ENCODE results near the gene CD48.
"Not testable (repeated sequence)": the region's sequence is repeated elsewhere in the genome, so short reads cannot be mapped to it uniquely, and the experiment has no call there.

CD48 gene

DNA sequence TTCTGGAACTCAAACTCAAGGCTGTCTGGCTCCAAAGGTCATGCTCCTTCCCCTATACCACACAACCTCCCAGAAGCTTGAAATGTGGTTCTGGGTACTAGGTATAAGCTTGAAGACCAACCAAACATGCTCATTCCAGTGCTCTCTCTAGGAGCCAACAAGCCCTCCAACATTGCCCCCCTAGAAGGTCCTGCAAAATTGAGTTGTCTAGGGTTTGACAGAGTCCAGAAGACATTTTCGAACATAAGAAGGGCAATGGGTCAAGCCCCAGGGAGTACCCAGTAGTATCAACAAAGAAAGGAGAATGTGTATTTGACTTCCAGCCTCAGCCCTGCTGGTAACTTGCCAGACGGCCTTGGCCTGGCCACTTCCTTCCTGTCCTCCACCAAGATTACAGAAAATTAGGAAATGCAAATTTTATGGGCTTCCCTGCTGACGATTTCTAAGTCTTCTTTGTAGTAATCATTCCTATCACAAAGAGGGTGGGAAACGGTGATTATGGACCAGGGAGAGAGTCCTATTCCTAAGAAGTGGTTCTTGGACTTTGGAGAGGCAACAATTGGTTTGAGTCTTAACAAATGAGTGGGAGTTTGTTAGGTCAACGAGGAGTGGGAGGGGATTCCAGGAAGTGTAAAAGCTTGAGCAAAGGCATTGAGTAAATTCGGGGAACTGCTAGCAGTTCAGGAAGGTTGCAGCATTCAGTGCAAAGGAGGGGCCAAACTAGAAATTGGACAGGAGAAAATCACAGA is 46.1 kb downstream of the CD48 start:
- Histone ChIP-seq H3K4me3 (no peak overlapping the region), H3K27ac (peak overlapping the region in 19 of 21 experiments; percentile 25 to 85 (median 63))

DNA sequence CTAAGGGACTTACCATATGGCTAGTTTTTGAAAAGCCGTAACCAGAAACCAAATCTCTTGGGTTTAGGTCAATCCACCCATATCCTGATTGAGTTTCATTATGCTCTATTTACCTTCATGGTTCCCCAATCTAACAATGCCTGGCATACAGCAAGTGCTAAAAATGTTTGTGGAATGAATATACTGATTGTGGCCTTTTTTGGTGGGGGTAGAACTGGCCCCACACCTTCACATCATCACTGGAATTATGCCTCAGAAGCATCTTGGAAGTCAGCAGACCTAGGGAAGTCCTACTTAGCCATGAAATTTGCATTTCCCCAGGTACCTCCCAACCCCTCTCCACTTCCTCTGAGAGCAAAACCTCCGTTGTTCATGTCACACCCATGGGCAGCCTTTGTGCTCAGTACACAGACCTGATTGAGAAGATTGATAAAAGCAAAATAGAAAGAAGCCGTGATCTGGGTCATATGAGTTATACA is 47.0 kb downstream of the CD48 start:
- H3K27ac ChIP-seq: peak overlapping the region in 13 of 21 experiments; percentile 7 to 85 (median 63)
- H3K4me3 ChIP-seq: no peak overlapping the region

- Histone ChIP-seq H3K4me3 (no peak overlapping the region), H3K27ac (peak overlapping the region in 2 of 21 experiments; percentile 7 to 10)
These were observed 48.7 kb downstream of the CD48 start for GRCh38 chr1:160662910-160663309.

DNA sequence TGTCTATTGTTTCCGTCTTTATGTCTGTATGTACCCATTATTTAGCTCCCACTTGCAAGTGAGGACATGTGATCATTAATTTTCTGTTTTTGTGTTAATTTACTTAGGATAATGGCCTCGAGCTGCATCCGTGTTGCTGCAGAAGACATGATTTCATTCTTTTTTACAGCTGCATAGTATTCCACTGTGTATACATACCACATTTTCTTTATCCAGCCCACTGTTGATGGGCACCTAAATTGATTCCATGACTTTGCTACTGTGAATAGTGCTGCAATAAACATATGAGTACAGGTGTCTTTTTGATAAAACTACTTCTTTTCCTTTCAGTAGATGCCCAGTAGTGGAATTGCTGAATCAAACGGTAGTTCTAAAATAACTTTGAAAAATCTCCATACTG is 52.1 kb downstream of the CD48 start:
- no peak overlapping the region for H3K27ac ChIP-seq
- H3K4me3 ChIP-seq: no peak overlapping the region

- H3K4me3 ChIP-seq: no peak overlapping the region
- no peak overlapping the region for H3K27ac ChIP-seq
These were observed 52.8 kb downstream of the CD48 start for GRCh38 chr1:160658814-160659193.

DNA sequence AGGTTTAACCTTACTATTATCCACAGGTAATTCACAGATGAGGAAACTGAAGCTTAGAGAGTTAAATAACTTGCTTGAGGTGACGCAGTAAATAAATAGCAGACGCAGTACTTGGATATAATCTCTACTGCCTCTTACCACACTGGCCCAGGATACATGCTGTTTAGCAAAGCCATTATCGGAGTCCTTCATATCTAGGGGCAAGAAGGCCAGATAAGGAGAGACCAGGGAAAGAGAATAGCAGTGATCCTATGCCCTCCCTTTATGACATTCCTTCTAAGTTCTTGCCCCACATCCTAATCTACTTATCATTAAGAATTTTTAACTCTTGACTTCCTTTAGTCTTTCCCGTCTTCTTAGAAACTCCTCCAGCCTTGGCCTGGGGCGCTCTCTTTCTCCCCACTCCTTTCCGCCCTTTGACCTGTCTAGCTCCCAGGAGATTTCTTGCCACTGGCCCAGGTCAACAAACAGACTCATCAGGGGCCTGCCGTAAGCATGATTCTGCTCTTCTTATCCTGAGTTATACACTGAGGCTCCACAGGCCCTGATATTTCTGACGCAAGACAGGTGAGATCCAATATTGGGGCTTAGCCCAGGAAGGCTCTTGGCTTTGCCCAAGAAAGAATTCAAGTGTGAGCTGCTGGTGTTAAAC is 53.3 kb downstream of the CD48 start:
- Histone ChIP-seq H3K4me3 (no peak overlapping the region), H3K27ac (peak overlapping the region in 1 of 21 experiments; percentile 16)

- peak overlapping the region in 2 of 21 experiments; percentile 18 to 44 for H3K27ac ChIP-seq
These were observed 54.3 kb downstream of the CD48 start for GRCh38 chr1:160657250-160657781.

GRCh38 chr1:160656737-160657136 is 54.9 kb downstream of the CD48 start:
- Histone ChIP-seq H3K27ac (peak overlapping the region in 1 of 21 experiments; percentile 18), H3K4me3 (no peak overlapping the region)

More at GRCh38 chr1:160657250-160657781, 54.3 kb downstream of the CD48 start:
- no peak overlapping the region for H3K4me3 ChIP-seq

DNA sequence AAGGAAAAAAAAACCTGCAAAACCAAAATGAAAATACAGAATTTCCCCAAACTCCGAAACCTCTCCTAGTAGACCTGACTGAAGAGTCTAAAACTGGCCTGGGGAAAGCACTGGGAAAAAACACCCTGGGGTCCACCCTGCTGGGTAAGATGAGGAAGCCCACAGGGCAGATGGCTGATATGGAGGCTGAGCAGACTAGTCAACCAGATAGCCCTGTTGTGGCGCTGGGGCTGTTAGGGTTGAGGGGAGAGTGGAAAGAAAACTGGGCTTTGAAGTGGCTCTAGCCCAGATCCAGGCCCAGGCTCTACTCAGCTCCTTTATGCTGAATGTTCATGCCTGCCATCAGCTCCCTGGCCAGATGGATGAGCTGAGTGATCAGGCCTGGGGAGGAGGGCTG is 58.0 kb downstream of the CD48 start:
- H3K4me3 ChIP-seq: no peak overlapping the region
- no peak overlapping the region for H3K27ac ChIP-seq

DNA sequence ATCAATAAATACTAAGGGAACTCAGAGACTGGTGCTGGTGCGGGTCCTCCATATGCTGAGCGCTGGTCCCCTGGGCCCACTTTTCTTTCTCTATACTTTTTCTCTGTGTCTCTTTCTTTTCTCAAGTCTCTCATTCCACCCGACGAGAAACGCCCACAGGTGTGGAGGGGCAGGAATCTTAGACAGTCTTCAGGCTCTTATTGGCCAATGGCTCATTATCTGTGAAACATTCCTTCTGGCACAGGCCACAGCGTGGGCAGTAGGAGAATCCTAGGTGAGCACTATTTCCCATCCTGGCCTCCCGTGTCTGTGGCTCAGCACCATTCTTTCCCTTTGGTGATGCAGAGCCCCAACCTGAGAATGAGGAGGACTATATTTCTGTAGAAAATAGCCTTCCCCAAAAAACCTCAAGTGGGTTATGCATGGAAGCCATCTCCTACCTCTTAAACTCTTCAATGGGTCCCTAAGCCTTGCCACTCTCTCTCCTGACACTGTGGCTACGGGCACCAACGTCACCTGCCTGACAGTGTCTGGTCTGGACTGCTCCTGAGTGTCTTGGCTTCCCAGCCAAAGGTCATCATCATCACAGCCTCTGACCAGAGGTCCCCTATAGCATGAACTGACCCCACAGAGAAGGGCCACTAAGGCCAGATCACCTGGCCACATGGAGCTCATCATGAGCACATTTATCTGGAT is 58.5 kb downstream of the CD48 start:
- no peak overlapping the region for H3K4me3 ChIP-seq
- H3K27ac ChIP-seq: peak overlapping the region in 1 of 21 experiments; percentile 13

- peak overlapping the region in 4 of 21 experiments; percentile 6 to 46 (median 23) for H3K27ac ChIP-seq
- not testable (repeated sequence) for H3K4me3 ChIP-seq
These were observed 59.5 kb downstream of the CD48 start for GRCh38 chr1:160652065-160652641.

DNA sequence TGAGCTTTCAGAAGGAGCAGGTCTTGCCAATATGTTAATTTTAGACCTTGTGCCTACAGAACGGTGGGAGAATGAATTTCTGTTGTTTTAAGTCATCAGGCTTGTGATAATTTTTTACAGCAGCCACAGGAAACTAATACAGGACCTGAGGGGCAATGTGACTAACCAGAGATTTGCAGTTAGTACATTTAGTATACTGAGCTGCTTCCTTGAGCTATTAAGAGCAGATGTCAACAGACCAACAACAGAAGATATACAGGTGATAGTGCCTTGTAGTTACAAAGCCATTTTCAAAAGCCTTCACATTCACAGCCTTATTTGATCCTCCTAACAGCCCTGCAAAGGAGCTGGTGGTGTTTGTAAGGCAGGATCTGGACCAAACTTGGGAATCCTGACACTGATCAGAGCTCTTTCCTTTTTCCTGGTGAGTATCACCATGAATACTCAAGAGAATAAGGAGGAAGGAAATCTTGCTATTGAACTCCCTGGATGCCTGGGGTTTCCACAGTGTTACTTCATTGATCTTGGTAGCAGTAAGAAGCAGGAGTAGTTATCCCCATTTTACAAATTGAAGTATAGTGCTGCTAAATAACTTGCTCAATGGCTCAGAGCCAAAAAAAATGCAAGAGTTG is 60.1 kb downstream of the CD48 start:
- no peak overlapping the region for H3K4me3 ChIP-seq
- peak overlapping the region in 4 of 21 experiments; percentile 6 to 46 (median 20) for H3K27ac ChIP-seq

GRCh38 chr1:160647329-160647720 is 64.3 kb downstream of the CD48 start:
- Histone ChIP-seq H3K27ac (peak overlapping the region in 13 of 21 experiments; percentile 18 to 95 (median 72)), H3K4me3 (peak overlapping the region in 6 of 7 experiments; percentile 17 to 30 (median 24))

DNA sequence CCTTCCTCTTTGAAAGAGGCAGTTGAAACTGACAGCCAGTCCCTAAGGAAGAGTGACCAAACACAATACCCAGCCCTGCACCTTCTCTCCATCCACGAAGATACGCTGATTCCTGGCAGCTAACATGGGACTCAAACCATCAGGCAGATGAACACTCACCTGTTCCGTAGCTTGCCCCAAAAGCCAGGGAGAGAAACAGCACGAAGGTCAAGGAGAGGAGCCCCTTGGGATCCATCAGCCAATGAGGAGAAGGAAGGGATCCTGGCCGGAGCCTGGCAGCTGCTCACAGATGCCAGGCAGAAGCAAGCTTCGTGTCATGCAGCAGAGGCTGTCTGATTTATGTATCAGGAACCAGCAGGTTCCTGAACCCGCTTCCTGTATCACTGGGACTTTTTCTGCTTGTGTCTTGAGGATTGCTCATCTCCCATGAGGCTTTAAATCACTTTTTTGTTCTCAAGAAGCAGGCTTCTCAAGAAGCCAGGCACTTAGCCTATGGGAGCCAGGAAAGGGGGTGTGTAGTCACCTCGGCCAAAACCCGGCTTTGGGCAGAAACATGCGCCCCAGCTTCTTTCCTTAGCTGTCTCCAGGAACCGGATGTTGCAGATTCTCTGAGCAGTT is 64.8 kb downstream of the CD48 start, which contains the start of gene SLAMF1:
SLAMF1 (minus strand) TSS at position 334 of the 618 bp plus-strand sequence; CDS start at position 235, 99 bp downstream.
- peak within 1 kb of the TSS; percentile 17 to 30 (median 20) for H3K4me3 ChIP-seq
- peak within 1 kb of the TSS in 17 of 21 experiments; percentile 11 to 95 (median 67) for H3K27ac ChIP-seq

- H3K27ac ChIP-seq: peak overlapping the region in 17 of 21 experiments; percentile 11 to 95 (median 67)
- peak overlapping the region; percentile 17 to 30 (median 20) for H3K4me3 ChIP-seq
These were observed 65.4 kb downstream of the CD48 start for GRCh38 chr1:160646180-160646579.

- Histone ChIP-seq H3K27ac (peak overlapping the region in 15 of 21 experiments; percentile 14 to 95 (median 68)), H3K4me3 (peak overlapping the region; percentile 17 to 30 (median 20))
These were observed 66.1 kb downstream of the CD48 start for GRCh38 chr1:160645386-160646130.

GRCh38 chr1:160644399-160644798 is 67.2 kb downstream of the CD48 start:
- Histone ChIP-seq H3K4me3 (peak overlapping the region in 6 of 7 experiments; percentile 8 to 30 (median 23)), H3K27ac (peak overlapping the region in 9 of 21 experiments; percentile 4 to 95 (median 76))

DNA sequence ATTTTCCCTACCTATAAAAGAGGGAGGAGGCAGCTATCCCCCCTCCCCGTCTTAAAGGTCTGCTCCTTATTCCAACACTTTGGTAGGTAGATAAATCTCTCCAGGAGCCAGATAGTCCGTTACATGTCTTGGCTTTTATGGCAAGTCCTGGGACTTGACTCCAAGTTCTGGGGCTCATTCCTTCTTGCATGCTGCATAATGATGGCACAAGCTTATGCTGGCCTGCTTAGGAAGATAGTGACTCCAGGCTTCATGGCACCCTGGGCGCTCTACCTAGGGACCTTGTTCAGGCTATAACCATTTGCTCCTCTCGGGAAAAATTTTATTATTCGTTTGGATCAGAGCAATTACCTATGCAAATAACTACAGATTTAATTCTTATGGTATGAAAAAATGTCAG is 68.5 kb downstream of the CD48 start:
- Histone ChIP-seq H3K4me3 (peak overlapping the region in 1 of 7 experiments; percentile 27), H3K27ac (peak overlapping the region in 7 of 21 experiments; percentile 8 to 95 (median 46))
